SU-DHL-6 (cell line): ENCODE data around the gene ECE2.

Experiments
- H2AFZ ChIP-seq: fragments of 200-600 bp; sonication (generic); 2 replicates; pipeline ENCODE4 v1.6.1; 2014; ENCODE audit warnings: low read depth, mild to moderate bottlenecking, moderate library complexity, mixed read lengths, antibody characterized with exemption, low read length; ENCODE audit not compliant: severe bottlenecking
- H3F3A ChIP-seq: fragments of 200-600 bp; shearing (Covaris generic); 2 replicates; pipeline ENCODE4 v1.6.0; 2016; ENCODE audit warnings: antibody characterized with exemption, mild to moderate bottlenecking; ENCODE audit not compliant: insufficient read depth
- H3K27ac ChIP-seq: fragments of 200-600 bp; sonication (generic); 2 replicates; pipeline ENCODE4 v1.5.1; 2016; ENCODE audit warnings: low read depth, mild to moderate bottlenecking, low read length, moderate library complexity, mixed read lengths
- H3K27me3 ChIP-seq: fragments of 200-600 bp; sonication (generic), shearing (Covaris generic); 2 replicates; pipeline ENCODE4 v1.6.0; 2014; ENCODE audit warnings: mild to moderate bottlenecking, low read length
- H3K36me3 ChIP-seq: fragments of 200-600 bp; sonication (generic); 2 replicates; pipeline ENCODE4 v1.6.1; 2014; ENCODE audit warnings: mild to moderate bottlenecking, low read length, mixed read lengths
- H3K4me2 ChIP-seq: fragments of 300-600, 200-600 bp; shearing (Covaris generic), sonication (generic); 2 replicates; pipeline ENCODE4 v1.6.0; 2014; ENCODE audit warnings: low read length, low read depth, mild to moderate bottlenecking; ENCODE audit not compliant: poor library complexity, severe bottlenecking
- H3K4me3 ChIP-seq: fragments of 200-600 bp; sonication (generic); 2 replicates; pipeline ENCODE4 v1.5.1; 2014; ENCODE audit warnings: antibody characterized with exemption, low read length, mild to moderate bottlenecking, mixed read lengths; ENCODE audit not compliant: insufficient read depth, poor library complexity, severe bottlenecking
- H3K79me2 ChIP-seq: fragments of 200-600 bp; sonication (generic); 2 replicates; pipeline ENCODE4 v1.6.1; 2014; ENCODE audit warnings: mild to moderate bottlenecking, low read length, moderate library complexity; ENCODE audit not compliant: insufficient read depth
- H3K9ac ChIP-seq: fragments of 200-600 bp; sonication (generic); 2 replicates; pipeline ENCODE4 v1.7.0; 2014; ENCODE audit warnings: mild to moderate bottlenecking, low read length
- H3K9me2 ChIP-seq: fragments of 200-600 bp; sonication (generic); replicated peaks from 2 replicates; pipeline ENCODE4 v1.6.1; 2014; ENCODE audit warnings: low read length; ENCODE audit not compliant: insufficient read depth
- H3K9me3 ChIP-seq: fragments of 200-600 bp; sonication (generic); 2 replicates; pipeline ENCODE4 v1.6.1; 2014; ENCODE audit warnings: low read length, mixed read lengths; ENCODE audit not compliant: insufficient read depth
- H4K20me1 ChIP-seq: fragments of 200-600 bp; sonication (generic); 2 replicates; pipeline ENCODE4 v1.6.1; 2014; ENCODE audit warnings: low read depth, mild to moderate bottlenecking, antibody characterized with exemption, low read length, moderate library complexity, mixed read lengths
- EZH2phosphoT487 ChIP-seq: fragments of 200-600 bp; sonication (generic), shearing (Covaris generic); conservative IDR thresholded peaks from 2 replicates; pipeline ENCODE4 v1.6.1; 2018; ENCODE audit warnings: mild to moderate bottlenecking, antibody characterized with exemption, low read length, moderate library complexity, mixed read lengths
- TF ChIP-seq, protein P1 (sequence below): fragments of 200-600 bp; sonication (generic); IDR thresholded peaks from one replicate; pipeline ENCODE4 v1.5.1; 2017; ENCODE audit warnings: antibody characterized with exemption, mild to moderate bottlenecking, low read length, moderate library complexity; ENCODE audit not compliant: insufficient read depth, poor library complexity, severe bottlenecking

The ECE2 gene

DNA sequence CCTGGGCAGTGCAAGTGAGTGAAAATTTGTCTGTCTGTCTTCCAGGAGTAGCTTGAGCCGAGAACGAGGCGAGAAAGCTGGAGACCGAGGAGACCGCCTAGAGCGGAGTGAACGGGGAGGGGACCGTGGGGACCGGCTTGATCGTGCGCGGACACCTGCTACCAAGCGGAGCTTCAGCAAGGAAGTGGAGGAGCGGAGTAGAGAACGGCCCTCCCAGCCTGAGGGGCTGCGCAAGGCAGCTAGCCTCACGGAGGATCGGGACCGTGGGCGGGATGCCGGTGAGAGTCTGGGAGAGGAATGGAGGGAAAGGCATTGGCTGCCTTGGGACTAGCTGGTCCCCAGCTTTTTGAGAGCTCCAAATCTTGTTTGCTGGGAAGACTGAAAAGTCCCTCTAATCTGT is 51.3 kb downstream of the ECE2 start:
- no peak overlapping the region for H3K27ac ChIP-seq
- H4K20me1 ChIP-seq: no peaks in the 10 kb centered on the region; the same call in 1 of the 2 replicates
- no peaks in the 10 kb centered on the region for H3K9me2 ChIP-seq
- H3K4me3 ChIP-seq: no peak overlapping the region
- TF ChIP-seq EZH2phosphoT487: no peak
- TF ChIP-seq, protein P1, sequence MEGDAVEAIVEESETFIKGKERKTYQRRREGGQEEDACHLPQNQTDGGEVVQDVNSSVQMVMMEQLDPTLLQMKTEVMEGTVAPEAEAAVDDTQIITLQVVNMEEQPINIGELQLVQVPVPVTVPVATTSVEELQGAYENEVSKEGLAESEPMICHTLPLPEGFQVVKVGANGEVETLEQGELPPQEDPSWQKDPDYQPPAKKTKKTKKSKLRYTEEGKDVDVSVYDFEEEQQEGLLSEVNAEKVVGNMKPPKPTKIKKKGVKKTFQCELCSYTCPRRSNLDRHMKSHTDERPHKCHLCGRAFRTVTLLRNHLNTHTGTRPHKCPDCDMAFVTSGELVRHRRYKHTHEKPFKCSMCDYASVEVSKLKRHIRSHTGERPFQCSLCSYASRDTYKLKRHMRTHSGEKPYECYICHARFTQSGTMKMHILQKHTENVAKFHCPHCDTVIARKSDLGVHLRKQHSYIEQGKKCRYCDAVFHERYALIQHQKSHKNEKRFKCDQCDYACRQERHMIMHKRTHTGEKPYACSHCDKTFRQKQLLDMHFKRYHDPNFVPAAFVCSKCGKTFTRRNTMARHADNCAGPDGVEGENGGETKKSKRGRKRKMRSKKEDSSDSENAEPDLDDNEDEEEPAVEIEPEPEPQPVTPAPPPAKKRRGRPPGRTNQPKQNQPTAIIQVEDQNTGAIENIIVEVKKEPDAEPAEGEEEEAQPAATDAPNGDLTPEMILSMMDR: no peak
- no peaks in the 10 kb centered on the region for H3K9me3 ChIP-seq
- no peaks in the 10 kb centered on the region for H3K27me3 ChIP-seq
- H3K4me2 ChIP-seq: no peak overlapping the region
- no peaks in the 10 kb centered on the region for H3K79me2 ChIP-seq
- H3F3A ChIP-seq: peaks cover 12% of the 10 kb centered on the region; the same call in 1 of the 2 replicates
- no peak overlapping the region for H2AFZ ChIP-seq
- no peak overlapping the region for H3K9ac ChIP-seq
- peaks cover 44% of the 10 kb centered on the region for H3K36me3 ChIP-seq

DNA sequence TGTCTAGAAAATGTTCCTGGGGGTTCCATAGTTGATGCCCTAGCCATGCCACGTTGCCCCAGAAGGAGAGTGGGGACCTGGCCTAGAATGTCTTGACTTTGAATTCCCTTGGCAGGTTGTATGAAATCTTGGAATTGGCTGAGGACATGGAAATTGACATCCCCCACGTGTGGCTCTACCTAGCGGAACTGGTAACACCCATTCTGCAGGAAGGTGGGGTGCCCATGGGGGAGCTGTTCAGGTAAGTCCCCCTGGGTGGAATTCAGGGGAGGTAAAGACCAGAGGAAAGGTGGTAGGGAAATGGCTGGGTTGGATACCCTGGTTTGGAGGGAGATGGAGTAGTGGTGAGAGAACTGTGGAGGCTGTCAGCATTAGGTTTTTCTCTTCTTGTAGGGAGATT is 52.7 kb downstream of the ECE2 start:
- peaks cover 25% of the 10 kb centered on the region for H3F3A ChIP-seq
- no peak overlapping the region for H3K4me3 ChIP-seq
- H3K9me3 ChIP-seq: no peaks in the 10 kb centered on the region
- no peak for TF ChIP-seq EZH2phosphoT487
- TF ChIP-seq, protein P1: no peak
- H3K36me3 ChIP-seq: peaks cover 50% of the 10 kb centered on the region
- H3K9me2 ChIP-seq: no peaks in the 10 kb centered on the region
- H3K9ac ChIP-seq: no peak overlapping the region
- no peaks in the 10 kb centered on the region for H3K27me3 ChIP-seq
- H3K79me2 ChIP-seq: no peaks in the 10 kb centered on the region
- H3K4me2 ChIP-seq: no peak overlapping the region
- H3K27ac ChIP-seq: no peak overlapping the region
- no peak overlapping the region for H2AFZ ChIP-seq
- no peaks in the 10 kb centered on the region; the same call in 1 of the 2 replicates for H4K20me1 ChIP-seq

DNA sequence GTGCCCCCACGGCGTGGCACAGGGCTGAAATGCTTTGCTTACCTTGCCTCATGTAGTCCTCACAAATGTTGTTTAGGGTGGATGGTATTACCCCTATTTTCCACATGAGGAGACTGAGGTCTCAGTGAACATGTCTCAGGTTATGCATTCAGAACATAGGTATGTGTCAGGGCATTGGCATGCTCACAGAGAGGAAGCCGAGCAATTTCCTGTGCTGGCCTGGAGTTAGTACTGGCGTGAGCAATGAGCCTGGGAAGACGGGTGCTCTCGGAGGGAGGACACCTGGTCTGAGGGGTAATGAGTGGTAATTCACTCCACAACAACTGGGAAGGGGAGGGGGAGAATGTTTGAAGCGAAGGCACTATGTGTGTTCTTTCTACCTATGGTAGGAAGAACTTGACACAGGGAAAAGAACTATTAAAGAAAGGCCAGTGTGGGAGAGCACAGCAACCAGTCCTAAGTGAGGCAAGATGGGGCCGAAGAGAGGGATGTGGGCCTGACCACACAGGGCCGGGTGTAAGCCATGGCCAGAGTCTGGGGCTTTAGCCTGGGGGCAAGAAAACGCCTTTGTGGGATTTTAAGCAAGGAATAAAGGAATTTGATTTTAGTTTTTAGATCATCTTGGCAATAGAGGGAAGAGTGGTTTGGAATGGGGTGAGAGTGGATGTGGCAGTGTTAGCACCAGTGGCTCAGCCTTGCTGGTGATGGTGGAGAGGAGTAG is 56.7 kb downstream of the ECE2 start:
- Histone ChIP-seq H3K36me3 (peaks cover 30% of the 10 kb centered on the region; the same call in 1 of the 2 replicates), H3K27ac (no peak overlapping the region), H3K4me2 (no peak overlapping the region), H3K9me3 (no peaks in the 10 kb centered on the region), H3K9me2 (no peaks in the 10 kb centered on the region), H2AFZ (no peak overlapping the region), H3K9ac (no peak overlapping the region), H3F3A (peaks cover 46% of the 10 kb centered on the region), H3K27me3 (no peaks in the 10 kb centered on the region), H3K79me2 (no peaks in the 10 kb centered on the region), H3K4me3 (no peak overlapping the region), H4K20me1 (peaks cover 3% of the 10 kb centered on the region; the same call in 1 of the 2 replicates)
- TF ChIP-seq, protein P1: no peak
